HepG2 (cell line): ENCODE data around the gene CERT1. TPM values are rescaled to one million over a fixed set of nuclear protein-coding genes. Genes with fewer than 3 reads are reported as not detected.

ENCODE experiments used
- ATF1 ChIP-seq: IDR thresholded peaks from 2 replicates; pipeline ENCODE4 v1.6.1; 2016; ENCODE audit warnings: mild to moderate bottlenecking, control low read depth
- CENPBD1 ChIP-seq: sonication (generic); formaldehyde crosslinking; IDR thresholded peaks from 2 replicates; pipeline ENCODE4 v1.8.0; 2022; ENCODE audit warnings: missing genetic modification reagents, low read depth, mild to moderate bottlenecking, borderline replicate concordance
- DMAP1 ChIP-seq: IDR thresholded peaks from 2 replicates; pipeline ENCODE4 v1.6.1; 2016
- GMEB1 ChIP-seq: sonication (generic); formaldehyde crosslinking; IDR thresholded peaks from 2 replicates; pipeline ENCODE4 v1.5.1; 2020; ENCODE audit warnings: missing genetic modification reagents, mild to moderate bottlenecking, borderline replicate concordance
- HBP1 ChIP-seq: IDR thresholded peaks from 2 replicates; pipeline ENCODE4 v1.6.1; 2016; ENCODE audit warnings: low read depth, control low read depth
- HNF4A ChIP-seq: sonication (generic); formaldehyde crosslinking; IDR thresholded peaks from 2 replicates; pipeline ENCODE4 v1.4.0; 2020; ENCODE audit warnings: missing genetic modification reagents
- JDP2 ChIP-seq: sonication (generic); formaldehyde crosslinking; IDR thresholded peaks from 2 replicates; pipeline ENCODE4 v1.8.1; 2022; ENCODE audit warnings: missing genetic modification reagents, borderline replicate concordance
- LCORL ChIP-seq, 2 experiments: fragments of 450-650 bp in 1 of 2; sonication (generic) in 1 of 2; formaldehyde crosslinking in 1 of 2; IDR thresholded peaks; 2 replicates each; pipeline versions ENCODE4 v1.5.0 to v1.6.1; 2017 to 2020; ENCODE audit warnings: antibody characterized with exemption in 1 of 2, missing genetic modification reagents in 1 of 2
- RARG ChIP-seq: sonication (generic); formaldehyde crosslinking; IDR thresholded peaks from 2 replicates; pipeline ENCODE4 v1.4.0; 2020; ENCODE audit warnings: low read depth, mild to moderate bottlenecking, missing genetic modification reagents
- SAP130 ChIP-seq: IDR thresholded peaks from 2 replicates; pipeline ENCODE4 v1.6.1; 2016; ENCODE audit warnings: low read depth
- ZFY ChIP-seq: sonication (generic); formaldehyde crosslinking; IDR thresholded peaks from 2 replicates; pipeline ENCODE4 v1.4.0; 2020; ENCODE audit warnings: missing genetic modification reagents
- ZNF34 ChIP-seq: sonication (generic); formaldehyde crosslinking; IDR thresholded peaks from 2 replicates; pipeline ENCODE4 v1.4.0; 2020; ENCODE audit warnings: mild to moderate bottlenecking, missing genetic modification reagents, borderline replicate concordance
- polyA plus RNA-seq, 8 experiments: library from polyadenylated mRNA; depleted of rRNA in 3 of 8; stranded (reverse) in 7 of 8; unstranded in 1 of 8; fragments of >200 nt; fragmentation: Illumina TruSeq in 4 of 8; extraction: Trizol in 4 of 8; gene quantifications; 2 replicates each; pipeline versions ENCODE4 v1.2.1 to v1.2.3, GENCODE V29; 2011 to 2016; ENCODE audit warnings: low read depth in 4 of 8, missing spikeins in 1 of 8, mixed read lengths in 1 of 8; ENCODE audit not compliant: insufficient read depth in 1 of 8
- total RNA-seq, 5 experiments: library from RNA; depleted of rRNA; stranded (reverse); fragments of >200 nt; fragmentation: Illumina TruSeq; extraction: Trizol; gene quantifications; 2 replicates each; pipeline ENCODE4 v1.2.3, GENCODE V29; 2016; ENCODE audit warnings: low read depth in 1 of 5
- TF ChIP-seq, protein P1 (sequence below): sonication (generic); formaldehyde crosslinking; IDR thresholded peaks from 2 replicates; pipeline ENCODE4 v1.4.0; 2020; ENCODE audit warnings: missing genetic modification reagents
- TF ChIP-seq, protein P2 (sequence below): sonication (generic); formaldehyde crosslinking; conservative IDR thresholded peaks from 2 replicates; pipeline ENCODE4 v1.8.1; 2023; ENCODE audit warnings: missing genetic modification reagents
- TF ChIP-seq, protein P3 (sequence below): IDR thresholded peaks from 2 replicates; pipeline ENCODE4 v1.6.1; 2016; ENCODE audit warnings: mild to moderate bottlenecking
- TF ChIP-seq, protein P4 (sequence below): sonication (generic); formaldehyde crosslinking; IDR thresholded peaks from 2 replicates; pipeline ENCODE4 v1.4.0; 2020; ENCODE audit warnings: missing genetic modification reagents

CERT1 gene
- total and polyA plus RNA-seq, 2 of the 13 experiments (the other 11 are each of a cell fraction or from before 2014, with no cell fraction given), result 8.2 to 12.7 TPM

DNA sequence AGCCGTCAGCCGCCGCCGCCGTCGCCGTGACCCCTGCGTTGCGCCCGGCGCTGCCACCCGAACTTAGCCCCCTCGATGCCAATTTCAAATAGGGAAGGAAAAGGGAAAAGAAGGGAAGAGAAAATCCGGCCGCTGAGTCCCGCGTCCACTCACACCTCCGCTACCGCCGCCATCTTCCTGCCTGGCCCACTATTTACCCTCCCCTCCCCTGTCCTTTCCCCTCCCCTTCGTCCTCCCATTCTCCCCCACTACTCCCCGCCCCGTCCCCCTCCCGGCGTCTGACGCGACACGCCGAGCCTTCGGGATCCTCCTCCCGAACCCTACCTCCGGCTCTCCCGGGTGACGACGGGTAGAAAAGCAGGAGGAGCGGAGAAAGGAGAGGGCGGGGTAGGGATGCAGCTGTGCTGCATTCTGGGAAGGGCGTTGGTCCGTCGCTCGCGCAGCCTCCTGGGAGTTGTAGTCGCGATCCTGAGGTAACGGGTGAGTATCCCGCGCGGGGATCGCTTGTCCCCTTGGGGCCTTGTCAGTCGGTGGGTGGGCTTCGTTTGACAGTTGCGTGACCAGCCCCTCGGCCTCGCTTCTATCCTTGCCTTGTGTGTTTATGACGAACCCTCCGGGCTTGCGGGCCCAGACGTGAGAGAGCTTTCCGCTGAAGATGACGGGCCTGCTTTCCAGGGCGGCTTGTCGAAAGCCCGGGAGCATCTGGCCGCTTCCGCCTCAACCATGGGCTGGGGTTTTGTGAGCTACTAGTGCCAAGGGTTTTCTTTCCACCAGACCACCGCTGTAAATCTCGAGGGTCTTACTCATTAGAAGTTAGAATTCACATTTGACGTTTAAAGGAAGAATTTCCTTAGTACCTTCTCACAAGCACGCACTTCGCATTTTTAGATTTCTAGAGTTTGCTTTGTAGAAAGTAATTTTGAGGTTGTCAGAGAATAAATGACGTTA is at the start of gene CERT1, which contains the start of gene POLK (continued):
- TF ChIP-seq, protein P1, sequence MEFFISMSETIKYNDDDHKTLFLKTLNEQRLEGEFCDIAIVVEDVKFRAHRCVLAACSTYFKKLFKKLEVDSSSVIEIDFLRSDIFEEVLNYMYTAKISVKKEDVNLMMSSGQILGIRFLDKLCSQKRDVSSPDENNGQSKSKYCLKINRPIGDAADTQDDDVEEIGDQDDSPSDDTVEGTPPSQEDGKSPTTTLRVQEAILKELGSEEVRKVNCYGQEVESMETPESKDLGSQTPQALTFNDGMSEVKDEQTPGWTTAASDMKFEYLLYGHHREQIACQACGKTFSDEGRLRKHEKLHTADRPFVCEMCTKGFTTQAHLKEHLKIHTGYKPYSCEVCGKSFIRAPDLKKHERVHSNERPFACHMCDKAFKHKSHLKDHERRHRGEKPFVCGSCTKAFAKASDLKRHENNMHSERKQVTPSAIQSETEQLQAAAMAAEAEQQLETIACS (CRISPR knock-in tag), result no peak
- TF ChIP-seq CENPBD1 (CRISPR knock-in tag) (no peak; the same call in 1 of the 2 replicates), HNF4A (CRISPR knock-in tag) (no peak), ATF1 (CRISPR knock-in tag) (peak; percentile 86), ZNF34 (no peak), ZFY (peak; percentile 99), RARG (CRISPR knock-in tag) (no peak), HBP1 (CRISPR knock-in tag) (no peak), SAP130 (CRISPR knock-in tag) (peak; percentile 74), LCORL (IDR thresholded peaks at IDR 0.05) (no peak), LCORL (CRISPR knock-in tag; IDR thresholded peaks at IDR 0.05) (0 out of 2 replicates have a peak, but pooled peaks have one; percentile 36), DMAP1 (peak; percentile 73), JDP2 (CRISPR knock-in tag) (no peak), GMEB1 (CRISPR knock-in tag) (peak; percentile 95)
- TF ChIP-seq, protein P2, sequence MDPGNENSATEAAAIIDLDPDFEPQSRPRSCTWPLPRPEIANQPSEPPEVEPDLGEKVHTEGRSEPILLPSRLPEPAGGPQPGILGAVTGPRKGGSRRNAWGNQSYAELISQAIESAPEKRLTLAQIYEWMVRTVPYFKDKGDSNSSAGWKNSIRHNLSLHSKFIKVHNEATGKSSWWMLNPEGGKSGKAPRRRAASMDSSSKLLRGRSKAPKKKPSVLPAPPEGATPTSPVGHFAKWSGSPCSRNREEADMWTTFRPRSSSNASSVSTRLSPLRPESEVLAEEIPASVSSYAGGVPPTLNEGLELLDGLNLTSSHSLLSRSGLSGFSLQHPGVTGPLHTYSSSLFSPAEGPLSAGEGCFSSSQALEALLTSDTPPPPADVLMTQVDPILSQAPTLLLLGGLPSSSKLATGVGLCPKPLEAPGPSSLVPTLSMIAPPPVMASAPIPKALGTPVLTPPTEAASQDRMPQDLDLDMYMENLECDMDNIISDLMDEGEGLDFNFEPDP, result no peak
- TF ChIP-seq, protein P3, sequence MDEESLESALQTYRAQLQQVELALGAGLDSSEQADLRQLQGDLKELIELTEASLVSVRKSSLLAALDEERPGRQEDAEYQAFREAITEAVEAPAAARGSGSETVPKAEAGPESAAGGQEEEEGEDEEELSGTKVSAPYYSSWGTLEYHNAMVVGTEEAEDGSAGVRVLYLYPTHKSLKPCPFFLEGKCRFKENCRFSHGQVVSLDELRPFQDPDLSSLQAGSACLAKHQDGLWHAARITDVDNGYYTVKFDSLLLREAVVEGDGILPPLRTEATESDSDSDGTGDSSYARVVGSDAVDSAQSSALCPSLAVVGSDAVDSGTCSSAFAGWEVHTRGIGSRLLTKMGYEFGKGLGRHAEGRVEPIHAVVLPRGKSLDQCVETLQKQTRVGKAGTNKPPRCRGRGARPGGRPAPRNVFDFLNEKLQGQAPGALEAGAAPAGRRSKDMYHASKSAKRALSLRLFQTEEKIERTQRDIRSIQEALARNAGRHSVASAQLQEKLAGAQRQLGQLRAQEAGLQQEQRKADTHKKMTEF, result peak; percentile 71; the same call in 1 of the 2 replicates
- TF ChIP-seq, protein P4, sequence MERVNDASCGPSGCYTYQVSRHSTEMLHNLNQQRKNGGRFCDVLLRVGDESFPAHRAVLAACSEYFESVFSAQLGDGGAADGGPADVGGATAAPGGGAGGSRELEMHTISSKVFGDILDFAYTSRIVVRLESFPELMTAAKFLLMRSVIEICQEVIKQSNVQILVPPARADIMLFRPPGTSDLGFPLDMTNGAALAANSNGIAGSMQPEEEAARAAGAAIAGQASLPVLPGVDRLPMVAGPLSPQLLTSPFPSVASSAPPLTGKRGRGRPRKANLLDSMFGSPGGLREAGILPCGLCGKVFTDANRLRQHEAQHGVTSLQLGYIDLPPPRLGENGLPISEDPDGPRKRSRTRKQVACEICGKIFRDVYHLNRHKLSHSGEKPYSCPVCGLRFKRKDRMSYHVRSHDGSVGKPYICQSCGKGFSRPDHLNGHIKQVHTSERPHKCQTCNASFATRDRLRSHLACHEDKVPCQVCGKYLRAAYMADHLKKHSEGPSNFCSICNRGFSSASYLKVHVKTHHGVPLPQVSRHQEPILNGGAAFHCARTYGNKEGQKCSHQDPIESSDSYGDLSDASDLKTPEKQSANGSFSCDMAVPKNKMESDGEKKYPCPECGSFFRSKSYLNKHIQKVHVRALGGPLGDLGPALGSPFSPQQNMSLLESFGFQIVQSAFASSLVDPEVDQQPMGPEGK, result peak; percentile 78
